Muscle layer of colon (tissue), 2 donors: Measurements from ENCODE around the gene EPHA10.

Source experiments
- H3K27ac ChIP-seq: one replicate; pipeline ENCODE4 v1.7.0; 2013; ENCODE audit warnings: low read depth, mild to moderate bottlenecking, low read length, moderate library complexity
- H3K27me3 ChIP-seq, 2 donors: one replicate each; pipeline ENCODE4 v1.7.0; 2013; ENCODE audit warnings: low read length in 2 of 2, mild to moderate bottlenecking in 2 of 2; ENCODE audit not compliant: insufficient read depth in 2 of 2, control insufficient read depth in 1 of 2
- H3K36me3 ChIP-seq: one replicate; pipeline ENCODE4 v1.7.0; 2013; ENCODE audit warnings: mild to moderate bottlenecking, low read length; ENCODE audit not compliant: insufficient read depth
- H3K4me1 ChIP-seq: one replicate; pipeline ENCODE4 v1.7.0; 2013; ENCODE audit warnings: mild to moderate bottlenecking, low read length; ENCODE audit not compliant: insufficient read depth
- H3K4me3 ChIP-seq, 2 donors: one replicate each; pipeline ENCODE4 v1.7.0; 2013; ENCODE audit warnings: low read length in 2 of 2, low read depth in 1 of 2, mild to moderate bottlenecking in 1 of 2, moderate library complexity in 1 of 2
- H3K9ac ChIP-seq: one replicate; pipeline ENCODE4 v1.7.0; 2013; ENCODE audit warnings: low read length
- H3K9me3 ChIP-seq: one replicate; pipeline ENCODE4 v1.7.0; 2013; ENCODE audit warnings: mild to moderate bottlenecking, low read length
- donor health status: abdominal sarcoma.
- donor health status: Adenocarcinoma of cecum.

EPHA10 gene

GRCh38 chr1:37728416-37728815, 36.5 kb downstream of the EPHA10 start:
- no peak overlapping the region for H3K4me3 ChIP-seq
- no peaks in the 10 kb centered on the region for H3K4me1 ChIP-seq
- no peak overlapping the region for H3K9ac ChIP-seq
- H3K36me3 ChIP-seq: no peaks in the 10 kb centered on the region
- H3K27ac ChIP-seq: no peak overlapping the region
- H3K27me3 ChIP-seq: peaks cover 0 to 6% of the 10 kb centered on the region in 2 donors
- no peaks in the 10 kb centered on the region for H3K9me3 ChIP-seq

DNA sequence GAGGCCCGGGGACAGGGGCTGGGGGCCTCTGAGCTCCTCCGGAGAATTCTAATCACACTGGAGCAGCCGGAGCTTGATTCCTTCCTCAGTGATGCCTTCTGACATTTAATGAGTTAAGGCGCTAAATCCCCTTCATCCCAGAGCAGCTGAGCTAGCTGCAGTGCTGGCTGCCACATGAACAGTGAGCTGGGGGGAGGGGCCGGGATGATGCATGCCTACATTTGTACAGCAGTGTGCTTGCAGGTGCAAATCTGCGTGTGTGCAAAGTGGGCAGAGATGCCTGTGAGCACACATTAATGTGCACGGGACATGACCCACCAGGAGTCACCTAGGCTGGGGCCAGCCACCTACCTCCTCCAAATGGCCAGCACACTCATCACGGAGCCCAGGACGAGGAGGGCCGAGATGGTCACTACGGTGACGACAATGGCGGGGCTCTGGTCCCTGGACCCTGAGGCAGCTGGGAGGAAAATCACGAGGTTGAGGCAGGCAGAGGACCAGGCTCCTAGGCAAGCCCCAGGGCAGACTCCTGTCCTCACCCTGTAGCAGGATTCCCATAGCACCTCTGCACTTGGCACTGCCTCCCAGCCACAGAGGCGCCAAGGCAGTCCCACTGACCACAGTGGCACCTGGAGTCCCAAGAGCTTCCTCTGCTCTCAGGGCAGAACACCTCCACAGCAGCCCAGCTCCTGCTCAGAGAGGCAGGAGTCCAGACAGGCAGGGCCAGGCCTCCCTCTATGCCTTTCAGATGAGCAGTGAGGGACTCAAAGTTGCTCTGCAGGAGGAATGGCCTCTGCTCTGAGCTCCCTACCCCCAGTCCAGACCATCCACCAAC, 38.0 kb downstream of the EPHA10 start:
- H3K27me3 ChIP-seq: peaks cover 0 to 6% of the 10 kb centered on the region in 2 donors
- no peaks in the 10 kb centered on the region for H3K36me3 ChIP-seq
- H3K9ac ChIP-seq: no peak overlapping the region
- no peak overlapping the region for H3K4me3 ChIP-seq
- H3K4me1 ChIP-seq: no peaks in the 10 kb centered on the region
- no peaks in the 10 kb centered on the region for H3K9me3 ChIP-seq
- no peak overlapping the region for H3K27ac ChIP-seq

- peaks cover 0 to 6% of the 10 kb centered on the region in 2 donors for H3K27me3 ChIP-seq
- H3K27ac ChIP-seq: no peak overlapping the region
- H3K4me3 ChIP-seq: no peak overlapping the region
- no peaks in the 10 kb centered on the region for H3K36me3 ChIP-seq
- no peaks in the 10 kb centered on the region for H3K4me1 ChIP-seq
- H3K9ac ChIP-seq: no peak overlapping the region
- H3K9me3 ChIP-seq: no peaks in the 10 kb centered on the region
These were observed 38.9 kb downstream of the EPHA10 start for GRCh38 chr1:37725851-37726613.

DNA sequence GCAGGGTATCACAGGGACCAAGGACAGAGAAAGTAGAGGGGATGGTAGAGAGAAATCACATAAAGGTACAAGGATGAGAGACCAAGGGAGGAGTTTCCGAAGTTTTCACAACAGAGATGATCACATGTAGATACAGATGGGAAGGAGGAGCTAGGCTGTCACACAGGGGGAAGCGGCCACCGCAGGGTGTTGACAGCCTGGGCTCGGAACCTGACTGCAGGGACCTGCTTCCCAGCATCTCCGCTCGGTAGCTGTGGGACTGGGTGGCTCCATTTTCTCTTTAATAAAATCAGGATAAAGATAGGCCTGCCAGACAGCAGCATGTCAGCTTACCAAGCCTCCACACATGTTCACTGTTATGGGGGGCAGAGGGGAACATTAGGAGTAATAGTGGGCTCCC, 40.3 kb downstream of the EPHA10 start:
- no peak overlapping the region for H3K27ac ChIP-seq
- H3K4me1 ChIP-seq: no peaks in the 10 kb centered on the region
- H3K36me3 ChIP-seq: no peaks in the 10 kb centered on the region
- H3K9ac ChIP-seq: no peak overlapping the region
- H3K4me3 ChIP-seq: no peak overlapping the region
- H3K27me3 ChIP-seq: peaks cover 0 to 6% of the 10 kb centered on the region in 2 donors
- H3K9me3 ChIP-seq: no peaks in the 10 kb centered on the region

DNA sequence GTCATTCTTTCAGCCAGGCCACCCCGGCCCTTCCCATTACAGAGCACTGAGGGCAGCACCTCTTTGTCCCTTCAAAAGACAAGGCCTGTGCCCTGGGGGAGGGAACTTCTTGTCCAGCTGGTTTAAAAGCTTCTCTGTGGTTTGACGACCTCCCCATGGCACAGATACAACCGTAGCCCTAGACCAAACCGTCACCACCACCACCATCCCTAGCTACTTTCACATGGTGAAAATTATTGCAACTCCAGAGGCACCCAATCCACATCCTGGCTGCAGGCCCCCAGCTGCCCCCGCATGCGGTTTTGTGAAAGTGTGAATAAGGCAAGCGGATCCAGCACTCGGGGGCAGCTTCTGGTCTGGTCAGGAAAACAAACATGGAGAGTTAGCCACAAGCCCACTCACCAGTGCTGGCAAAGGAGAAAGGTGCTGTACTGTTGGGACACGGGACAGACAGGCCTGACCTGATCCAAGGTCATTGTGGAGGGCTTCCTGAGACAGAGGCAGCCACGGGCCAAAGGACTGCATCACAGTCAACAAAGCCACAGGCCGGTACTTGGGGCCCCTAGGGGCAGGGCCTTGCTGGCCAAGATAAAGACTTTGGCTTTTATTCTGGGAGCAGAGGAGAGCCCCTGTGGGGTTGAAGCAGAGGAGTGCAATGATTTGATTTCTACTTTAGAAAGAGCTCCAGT, 41.4 kb downstream of the EPHA10 start:
- Histone ChIP-seq H3K9ac (no peak overlapping the region), H3K4me1 (no peaks in the 10 kb centered on the region), H3K36me3 (no peaks in the 10 kb centered on the region), H3K4me3 (no peak overlapping the region), H3K9me3 (no peaks in the 10 kb centered on the region), H3K27ac (no peak overlapping the region), H3K27me3 (peaks cover 0 to 6% of the 10 kb centered on the region in 2 donors)

DNA sequence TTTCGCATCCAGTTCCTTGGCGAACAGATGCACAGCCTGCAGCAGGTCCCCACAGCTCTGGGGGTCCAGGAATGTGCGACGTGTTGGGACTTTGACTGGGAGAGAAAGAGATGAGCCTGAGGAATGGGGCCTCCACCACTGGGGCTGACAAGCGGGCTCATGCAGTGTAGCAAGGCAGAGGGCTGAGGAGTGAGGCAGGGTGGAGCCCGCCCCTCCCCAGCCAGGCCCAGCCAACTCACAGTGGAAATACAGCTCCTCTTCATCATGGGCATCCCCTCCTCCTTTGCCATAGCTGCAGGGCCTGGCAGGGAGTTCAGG, 41.9 kb downstream of the EPHA10 start:
- peaks cover 0 to 6% of the 10 kb centered on the region in 2 donors for H3K27me3 ChIP-seq
- H3K36me3 ChIP-seq: no peaks in the 10 kb centered on the region
- H3K9ac ChIP-seq: no peak overlapping the region
- H3K4me1 ChIP-seq: no peaks in the 10 kb centered on the region
- no peak overlapping the region for H3K4me3 ChIP-seq
- no peaks in the 10 kb centered on the region for H3K9me3 ChIP-seq
- no peak overlapping the region for H3K27ac ChIP-seq

DNA sequence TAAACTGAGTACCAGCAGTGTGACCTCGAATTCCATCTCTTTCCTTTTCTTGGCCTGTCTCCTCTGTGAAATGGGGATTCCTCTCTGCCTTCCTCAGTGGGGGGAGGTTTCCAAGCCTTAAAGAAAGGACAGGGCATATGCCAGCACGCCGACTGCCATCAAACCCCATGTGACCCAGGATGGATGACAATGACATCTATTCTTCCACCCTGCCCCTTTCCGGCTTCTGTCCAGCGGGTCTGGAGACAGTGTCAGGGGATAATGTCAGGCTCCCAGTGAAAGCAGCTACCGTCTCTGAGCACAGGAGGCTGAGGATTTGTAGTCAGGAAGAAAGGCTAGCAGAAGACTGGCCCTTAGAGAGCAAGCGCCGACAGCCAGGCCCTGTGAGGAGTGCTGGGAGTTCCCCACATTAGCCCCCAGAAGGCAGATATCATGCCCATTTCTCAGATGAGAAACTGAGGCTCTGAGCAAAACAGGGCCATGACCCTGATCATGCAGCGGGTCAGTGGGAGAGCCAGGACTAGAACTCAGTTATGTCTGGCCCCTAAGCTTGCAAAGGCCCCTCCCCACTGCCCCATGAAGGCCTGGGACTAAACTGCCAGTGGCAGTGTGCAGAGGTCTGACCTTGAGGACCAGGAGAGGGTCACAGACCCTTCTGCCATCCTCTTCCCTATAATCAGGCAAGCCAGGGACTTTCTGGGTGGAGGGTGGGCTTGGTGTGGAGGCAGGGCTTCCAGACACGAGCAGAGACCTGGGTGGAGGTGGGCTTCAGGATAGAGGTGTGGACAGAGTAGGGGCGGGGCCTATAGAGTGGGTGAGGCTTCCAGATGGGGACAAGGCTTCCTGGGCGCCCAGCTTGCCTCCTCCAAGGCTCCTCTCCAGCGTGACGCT, 42.5 kb downstream of the EPHA10 start:
- H3K9ac ChIP-seq: no peak overlapping the region
- H3K4me1 ChIP-seq: no peaks in the 10 kb centered on the region
- no peaks in the 10 kb centered on the region for H3K9me3 ChIP-seq
- no peak overlapping the region for H3K4me3 ChIP-seq
- H3K27ac ChIP-seq: no peak overlapping the region
- no peaks in the 10 kb centered on the region for H3K36me3 ChIP-seq
- peaks cover 0 to 6% of the 10 kb centered on the region in 2 donors for H3K27me3 ChIP-seq

GRCh38 chr1:37721565-37721964, 43.4 kb downstream of the EPHA10 start:
- no peaks in the 10 kb centered on the region for H3K36me3 ChIP-seq
- H3K9me3 ChIP-seq: no peaks in the 10 kb centered on the region
- H3K9ac ChIP-seq: no peak overlapping the region
- peaks cover 0 to 2% of the 10 kb centered on the region in 2 donors for H3K27me3 ChIP-seq
- no peak overlapping the region for H3K4me3 ChIP-seq
- no peaks in the 10 kb centered on the region for H3K4me1 ChIP-seq
- H3K27ac ChIP-seq: no peak overlapping the region

DNA sequence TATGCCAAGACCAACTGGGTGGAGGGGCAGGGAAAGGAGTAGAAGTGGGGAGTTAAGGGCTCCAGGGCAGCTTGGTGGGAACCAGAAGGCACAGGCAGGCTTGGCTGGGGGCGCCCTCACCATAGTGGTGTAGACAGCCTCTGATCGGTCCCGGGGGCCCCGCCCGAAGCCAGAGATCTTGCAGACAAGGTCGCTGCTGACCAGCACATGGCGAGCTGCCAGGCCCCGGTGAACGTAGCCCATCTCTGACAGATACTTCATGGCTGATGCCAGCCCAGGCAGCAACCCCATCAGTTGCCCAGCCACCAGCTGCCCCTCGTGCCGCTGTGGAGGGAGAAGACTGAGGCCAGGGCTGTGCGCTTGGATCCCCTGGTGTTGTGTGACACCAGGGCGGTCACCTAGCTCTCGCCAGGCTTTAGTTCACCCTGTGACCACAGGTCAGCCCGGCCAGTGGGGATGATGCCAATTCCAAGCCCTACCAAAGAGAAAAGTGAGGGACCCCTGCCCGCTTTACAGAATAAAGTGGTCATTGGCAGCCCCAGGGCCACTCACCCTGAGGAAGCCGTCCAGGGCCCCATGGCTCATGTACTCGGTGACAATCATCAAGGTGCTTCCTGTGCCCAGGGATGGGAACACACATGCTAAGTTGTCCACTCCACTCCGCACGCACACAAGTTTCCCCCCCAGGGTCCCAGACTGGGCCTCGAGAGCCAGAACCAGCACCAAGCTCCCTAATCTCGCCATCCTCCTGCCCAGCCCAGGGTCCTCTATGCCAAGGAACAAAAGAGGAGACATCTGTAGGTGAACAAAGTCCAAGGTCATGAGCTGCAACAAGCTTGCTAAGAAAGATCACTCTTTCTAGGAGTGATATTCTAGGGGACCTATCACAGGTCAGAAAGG, 44.4 kb downstream of the EPHA10 start:
- H3K9ac ChIP-seq: no peak overlapping the region
- no peaks in the 10 kb centered on the region for H3K27me3 ChIP-seq
- no peak overlapping the region for H3K4me3 ChIP-seq
- H3K27ac ChIP-seq: no peak overlapping the region
- no peaks in the 10 kb centered on the region for H3K9me3 ChIP-seq
- H3K4me1 ChIP-seq: no peaks in the 10 kb centered on the region
- H3K36me3 ChIP-seq: no peaks in the 10 kb centered on the region

DNA sequence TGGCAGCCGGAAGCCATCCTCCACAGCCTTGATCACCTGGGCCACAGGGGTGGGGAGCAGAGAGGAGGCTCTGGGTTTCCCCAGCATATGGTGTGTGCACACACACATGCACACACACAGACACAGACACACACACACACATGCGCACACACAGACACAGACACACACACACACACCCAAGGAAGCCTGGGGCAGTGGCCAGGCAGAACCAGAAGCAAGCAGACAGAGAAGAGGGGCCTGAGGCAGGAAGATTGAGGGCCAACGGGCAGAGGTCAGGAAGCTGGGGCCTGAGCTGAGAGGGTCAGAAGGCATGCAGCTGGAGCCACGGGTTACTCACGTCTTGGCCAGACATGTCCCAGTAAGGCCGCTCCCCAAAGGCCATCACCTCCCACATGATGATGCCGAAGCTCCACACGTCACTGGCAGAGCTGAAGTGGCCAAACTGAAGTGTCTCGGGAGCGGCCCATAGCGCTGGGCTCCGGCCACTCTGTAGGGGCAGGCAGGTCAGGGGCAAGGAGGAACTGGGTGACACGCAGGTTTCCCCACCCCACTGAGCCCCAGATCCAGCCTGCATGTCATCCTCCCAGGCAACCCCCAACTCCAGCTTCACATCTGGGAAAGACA, 45.2 kb downstream of the EPHA10 start:
- no peaks in the 10 kb centered on the region for H3K4me1 ChIP-seq
- no peaks in the 10 kb centered on the region for H3K36me3 ChIP-seq
- H3K9me3 ChIP-seq: no peaks in the 10 kb centered on the region
- no peak overlapping the region for H3K27ac ChIP-seq
- no peak overlapping the region for H3K4me3 ChIP-seq
- no peaks in the 10 kb centered on the region for H3K27me3 ChIP-seq
- no peak overlapping the region for H3K9ac ChIP-seq
